Measurements from ENCODE around the gene SLC6A19.

Gene SLC6A19

GRCh38 chr5:1155191-1156032 is 46.0 kb upstream of the SLC6A19 start:
- Histone ChIP-seq H3K14ac (ENCODE audit: low read length in 2 of 2) (no peak overlapping the region), H3K4me3 (ENCODE audit: insufficient read depth in 1 of 2, low read depth in 1 of 2, low read length in 2 of 2) (no peak overlapping the region), H4K8ac (ENCODE audit: low read length) (no peak overlapping the region), H3K4me2 (ENCODE audit: low read length, poor library complexity, severe bottlenecking) (no peak overlapping the region), H3K27me3 (ENCODE audit: control insufficient read depth in 1 of 2, insufficient read depth in 1 of 2, low read length in 2 of 2) (peaks cover 77 to 80% of the 10 kb centered on the region in 2 experiments), H3K9ac (ENCODE audit: low read length) (no peak overlapping the region), H3K9me3 (ENCODE audit: control insufficient read depth, low read length) (peaks cover 7% of the 10 kb centered on the region), H2BK120ac (ENCODE audit: low read depth, low read length) (no peak overlapping the region), H3K4ac (ENCODE audit: low read depth in 1 of 2, low read length in 2 of 2) (no peak overlapping the region), H2BK5ac (ENCODE audit: low read depth, low read length, poor library complexity, severe bottlenecking) (no peak overlapping the region), H3K36me3 (ENCODE audit: control insufficient read depth in 1 of 2, insufficient read depth in 2 of 2, low read depth in 1 of 2, low read length in 2 of 2) (no peaks in the 10 kb centered on the region), H3K27ac (ENCODE audit: low read length, poor library complexity, severe bottlenecking) (no peak overlapping the region), H3K79me1 (replicated peaks; ENCODE audit: low read length, poor library complexity, severe bottlenecking) (no peaks in the 10 kb centered on the region), H3K4me1 (ENCODE audit: control insufficient read depth, insufficient read depth, low read depth, low read length) (peaks cover 8% of the 10 kb centered on the region), H4K91ac (ENCODE audit: low read length) (no peak overlapping the region), H2BK12ac (ENCODE audit: low read length in 2 of 2) (no peak overlapping the region), H2AK5ac (ENCODE audit: low read length, severe bottlenecking) (no peak overlapping the region), H2AFZ (ENCODE audit: low read depth, low read length) (no peak overlapping the region), H2BK15ac (ENCODE audit: low read depth, poor library complexity, severe bottlenecking) (no peak overlapping the region), H3K18ac (ENCODE audit: low read depth in 1 of 2, low read length in 2 of 2) (no peak overlapping the region), H3K23ac (ENCODE audit: low read length in 2 of 2) (no peak overlapping the region)
- DNase-seq, result no peak
- 3% methylated on average over 61 of the region's 98 CpGs for WGBS

DNA sequence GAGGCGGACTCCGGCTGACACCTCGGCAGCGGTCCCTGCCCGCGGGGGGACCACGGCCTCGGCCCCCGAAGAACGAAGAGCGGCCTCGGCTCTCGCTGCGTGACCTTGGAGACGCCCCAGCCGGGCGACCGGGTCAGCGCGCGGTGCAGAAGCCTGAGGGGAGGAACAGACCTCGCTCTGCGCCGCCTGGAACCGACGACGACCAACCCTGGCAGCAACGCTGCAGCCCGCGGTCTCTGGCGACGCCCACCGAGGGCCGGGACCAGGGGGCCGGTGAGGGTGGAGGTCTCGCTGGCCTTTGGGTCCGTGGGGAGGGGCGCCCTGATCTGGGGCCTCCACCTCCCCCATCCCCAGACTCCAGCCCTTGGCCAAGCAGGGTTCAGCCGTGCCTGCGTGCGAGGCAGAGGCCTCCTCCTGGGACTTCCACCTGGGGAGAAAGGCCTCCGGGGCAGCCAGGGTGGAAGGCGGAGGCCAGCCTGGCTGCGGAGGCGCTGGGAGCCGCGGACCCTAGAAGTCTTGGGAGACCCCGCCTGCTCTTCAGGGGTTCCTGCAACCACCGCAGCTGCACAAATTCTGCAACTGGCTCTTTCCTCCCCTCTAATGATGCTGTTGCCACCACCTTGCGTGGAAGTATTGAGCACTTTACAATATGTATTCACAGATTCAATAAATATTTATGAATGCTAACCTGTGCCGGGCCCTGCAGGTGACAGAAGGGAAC is 45.2 kb upstream of the SLC6A19 start:
- H2AFZ ChIP-seq (ENCODE audit: low read depth, low read length), result peak overlapping the region; percentile 29
- H3K18ac ChIP-seq (ENCODE audit: low read depth in 1 of 2, low read length in 2 of 2), result no peak overlapping the region
- H4K91ac ChIP-seq (ENCODE audit: low read length), result no peak overlapping the region
- no peaks in the 10 kb centered on the region for H3K79me1 ChIP-seq (replicated peaks; ENCODE audit: low read length, poor library complexity, severe bottlenecking)
- no peak overlapping the region for H3K4me2 ChIP-seq (ENCODE audit: low read length, poor library complexity, severe bottlenecking)
- WGBS, result 14% methylated on average over 46 of the region's 51 CpGs
- DNase-seq, result no peak
- H3K9me3 ChIP-seq (ENCODE audit: control insufficient read depth, low read length), result peaks cover 7% of the 10 kb centered on the region
- H3K4ac ChIP-seq (ENCODE audit: low read depth in 1 of 2, low read length in 2 of 2), result no peak overlapping the region
- H2BK12ac ChIP-seq (ENCODE audit: low read length in 2 of 2), result no peak overlapping the region
- no peak overlapping the region for H3K14ac ChIP-seq (ENCODE audit: low read length in 2 of 2)
- H3K23ac ChIP-seq (ENCODE audit: low read length in 2 of 2), result no peak overlapping the region
- H3K4me1 ChIP-seq (ENCODE audit: control insufficient read depth, insufficient read depth, low read depth, low read length), result peaks cover 8% of the 10 kb centered on the region
- no peak overlapping the region for H3K4me3 ChIP-seq (ENCODE audit: insufficient read depth in 1 of 2, low read depth in 1 of 2, low read length in 2 of 2)
- H3K9ac ChIP-seq (ENCODE audit: low read length), result no peak overlapping the region
- H4K8ac ChIP-seq (ENCODE audit: low read length), result no peak overlapping the region
- no peak overlapping the region for H2BK120ac ChIP-seq (ENCODE audit: low read depth, low read length)
- H2BK15ac ChIP-seq (ENCODE audit: low read depth, poor library complexity, severe bottlenecking), result no peak overlapping the region
- H2BK5ac ChIP-seq (ENCODE audit: low read depth, low read length, poor library complexity, severe bottlenecking), result no peak overlapping the region
- H3K36me3 ChIP-seq (ENCODE audit: control insufficient read depth in 1 of 2, insufficient read depth in 2 of 2, low read depth in 1 of 2, low read length in 2 of 2), result no peaks in the 10 kb centered on the region
- no peak overlapping the region for H3K27ac ChIP-seq (ENCODE audit: low read length, poor library complexity, severe bottlenecking)
- H2AK5ac ChIP-seq (ENCODE audit: low read length, severe bottlenecking), result no peak overlapping the region
- H3K27me3 ChIP-seq (ENCODE audit: control insufficient read depth in 1 of 2, insufficient read depth in 1 of 2, low read length in 2 of 2), result peaks cover 72 to 75% of the 10 kb centered on the region in 2 experiments

DNA sequence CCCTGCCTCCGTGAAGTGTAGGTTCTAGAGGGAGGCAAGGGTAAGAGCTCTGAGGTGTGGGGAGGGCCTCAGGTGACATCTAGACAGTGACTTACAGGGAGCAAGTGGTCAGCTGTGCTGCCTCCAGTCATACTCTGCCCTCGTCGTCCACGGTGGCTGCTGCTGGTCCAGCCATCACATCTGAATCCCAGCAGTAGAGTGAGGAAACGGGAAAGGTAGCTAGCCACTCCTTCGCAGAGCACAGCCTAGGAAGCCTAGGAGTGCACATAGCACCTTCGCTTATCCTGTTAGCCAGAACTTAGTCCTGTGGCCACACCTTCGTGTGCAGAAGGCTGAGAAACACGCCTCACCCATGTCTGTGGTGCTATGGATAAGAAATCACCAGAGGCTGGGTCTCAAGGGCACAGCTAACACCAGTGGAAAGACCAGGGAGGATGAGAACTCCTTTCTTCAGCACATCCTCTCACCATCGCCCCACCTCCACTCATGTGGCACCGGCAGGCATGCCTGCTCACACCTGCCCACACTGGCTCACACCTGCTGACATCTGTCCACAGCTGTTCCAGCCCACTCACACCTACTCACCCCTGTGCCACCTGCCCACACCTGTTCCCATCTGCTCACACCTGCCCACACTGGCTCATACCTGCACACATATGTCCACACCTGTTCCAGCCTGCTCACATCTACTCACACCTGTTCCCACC is 44.5 kb upstream of the SLC6A19 start:
- Histone ChIP-seq H2BK15ac (ENCODE audit: low read depth, poor library complexity, severe bottlenecking) (no peak overlapping the region), H2BK5ac (ENCODE audit: low read depth, low read length, poor library complexity, severe bottlenecking) (no peak overlapping the region), H3K4me1 (ENCODE audit: control insufficient read depth, insufficient read depth, low read depth, low read length) (peaks cover 10% of the 10 kb centered on the region), H3K4me2 (ENCODE audit: low read length, poor library complexity, severe bottlenecking) (no peak overlapping the region), H4K91ac (ENCODE audit: low read length) (no peak overlapping the region), H2BK120ac (ENCODE audit: low read depth, low read length) (no peak overlapping the region), H3K9me3 (ENCODE audit: control insufficient read depth, low read length) (peaks cover 7% of the 10 kb centered on the region), H3K27me3 (ENCODE audit: control insufficient read depth in 1 of 2, insufficient read depth in 1 of 2, low read length in 2 of 2) (peaks cover 70 to 74% of the 10 kb centered on the region in 2 experiments), H3K4me3 (ENCODE audit: insufficient read depth in 1 of 2, low read depth in 1 of 2, low read length in 2 of 2) (no peak overlapping the region), H3K79me1 (replicated peaks; ENCODE audit: low read length, poor library complexity, severe bottlenecking) (no peaks in the 10 kb centered on the region), H2AK5ac (ENCODE audit: low read length, severe bottlenecking) (no peak overlapping the region), H3K9ac (ENCODE audit: low read length) (no peak overlapping the region), H4K8ac (ENCODE audit: low read length) (no peak overlapping the region), H3K4ac (ENCODE audit: low read depth in 1 of 2, low read length in 2 of 2) (no peak overlapping the region), H3K23ac (ENCODE audit: low read length in 2 of 2) (no peak overlapping the region), H2BK12ac (ENCODE audit: low read length in 2 of 2) (no peak overlapping the region), H3K14ac (ENCODE audit: low read length in 2 of 2) (no peak overlapping the region), H3K18ac (ENCODE audit: low read depth in 1 of 2, low read length in 2 of 2) (no peak overlapping the region), H3K27ac (ENCODE audit: low read length, poor library complexity, severe bottlenecking) (no peak overlapping the region), H3K36me3 (ENCODE audit: control insufficient read depth in 1 of 2, insufficient read depth in 2 of 2, low read depth in 1 of 2, low read length in 2 of 2) (no peaks in the 10 kb centered on the region), H2AFZ (ENCODE audit: low read depth, low read length) (no peak overlapping the region)
- WGBS, result 94% methylated on average over 11 of the region's 11 CpGs
- DNase-seq, result no peak

Measured in mesenchymal stem cell (in vitro differentiated cells and primary cell).